NCI-H526 treated with DMSO at 0.1 percent for 48 hours (cell line): ENCODE results near the gene TRNAU1AP.
"Not testable (repeated sequence)": the region's sequence is repeated elsewhere in the genome, so short reads cannot be mapped to it uniquely, and the experiment has no call there.

Source experiments
- DNase-seq: peaks from one replicate; lab custom pipeline; 2025; lab: John Stamatoyannopoulos, UW

TRNAU1AP gene

GRCh38 chr1:28577052-28577678, 24.3 kb downstream of the TRNAU1AP start:
- DNase-seq = no peak

- no peak for DNase-seq
Observed at GRCh38 chr1:28577738-28578536, 25.1 kb downstream of the TRNAU1AP start.

DNA sequence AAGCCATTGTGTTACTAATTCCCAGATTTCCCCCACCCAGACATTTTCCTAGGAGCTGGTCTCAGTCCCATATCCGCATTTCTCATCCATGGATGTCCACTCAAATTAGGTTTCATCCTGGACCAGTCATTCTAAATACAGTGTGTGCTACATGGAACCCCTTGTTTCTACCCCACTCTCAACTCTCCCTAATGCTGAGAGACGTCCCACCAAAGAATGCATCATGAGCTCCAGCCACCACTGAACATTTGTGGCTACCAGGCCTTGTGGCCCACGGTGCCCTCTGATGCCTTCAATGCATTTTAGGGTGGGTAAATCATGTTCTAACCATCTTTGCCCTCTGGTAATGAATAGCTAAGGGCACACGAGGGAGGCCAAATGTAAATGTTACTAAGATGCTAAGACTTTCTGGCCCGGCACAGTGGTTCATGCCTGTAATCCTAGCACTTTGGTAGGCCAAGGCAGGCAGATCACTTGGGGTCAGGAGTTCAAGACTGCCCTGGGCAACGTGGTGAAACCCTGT, 25.9 kb downstream of the TRNAU1AP start:
- no peak for DNase-seq

DNA sequence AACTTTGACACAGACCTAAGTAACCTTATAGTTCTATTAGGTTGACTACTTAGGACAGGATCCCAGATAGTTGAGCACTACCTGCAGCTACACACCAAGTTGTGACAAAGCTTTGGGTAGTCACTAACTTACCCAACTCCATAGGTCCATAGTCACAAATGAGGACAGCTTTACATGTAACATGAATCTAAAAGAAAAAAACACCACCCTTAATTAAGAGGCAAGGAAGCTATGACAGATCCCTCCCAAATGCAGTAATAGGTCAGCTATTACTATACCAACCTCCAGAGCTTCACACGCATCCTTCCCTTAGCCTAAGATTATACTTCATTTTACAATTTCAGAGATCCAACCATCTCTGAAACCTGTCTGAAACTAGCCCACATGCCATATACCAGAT, 26.5 kb downstream of the TRNAU1AP start:
- no peak for DNase-seq

- DNase-seq = peak; percentile 49
Observed at GRCh38 chr1:28580722-28581530, 28.0 kb downstream of the TRNAU1AP start.

GRCh38 chr1:28581531-28582247, 28.8 kb downstream of the TRNAU1AP start:
- DNase-seq = peak; percentile 93

DNA sequence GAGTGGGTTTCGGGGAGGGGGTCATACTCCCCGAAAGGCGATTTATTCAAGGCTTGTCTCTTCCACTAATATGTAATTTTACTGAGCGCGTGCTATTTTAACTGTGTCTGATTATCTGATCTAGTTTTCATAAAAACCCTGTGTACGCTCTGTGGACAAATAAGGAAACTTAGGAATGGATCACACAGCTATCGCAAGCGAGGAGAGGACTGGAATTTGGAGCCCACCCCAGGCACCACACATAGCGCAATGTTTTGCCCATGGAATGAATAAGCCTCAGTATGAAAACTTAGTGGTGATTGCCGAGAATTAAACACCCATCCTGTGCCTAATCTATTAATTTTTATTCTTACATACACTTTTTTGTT, 29.3 kb downstream of the TRNAU1AP start:
- peak; percentile 23 for DNase-seq

- DNase-seq = not testable (repeated sequence)
Observed at GRCh38 chr1:28586585-28587391, 33.9 kb downstream of the TRNAU1AP start.

GRCh38 chr1:28591708-28592320, 38.9 kb downstream of the TRNAU1AP start, which contains the start of gene RAB42:
TSS of gene RAB42 (plus strand) at chr1:28592265. CDS start at chr1:28592512, 247 bp downstream.
- DNase-seq = no peak

- no peak for DNase-seq
Observed at GRCh38 chr1:28592321-28593071, 39.6 kb downstream of the TRNAU1AP start.

DNA sequence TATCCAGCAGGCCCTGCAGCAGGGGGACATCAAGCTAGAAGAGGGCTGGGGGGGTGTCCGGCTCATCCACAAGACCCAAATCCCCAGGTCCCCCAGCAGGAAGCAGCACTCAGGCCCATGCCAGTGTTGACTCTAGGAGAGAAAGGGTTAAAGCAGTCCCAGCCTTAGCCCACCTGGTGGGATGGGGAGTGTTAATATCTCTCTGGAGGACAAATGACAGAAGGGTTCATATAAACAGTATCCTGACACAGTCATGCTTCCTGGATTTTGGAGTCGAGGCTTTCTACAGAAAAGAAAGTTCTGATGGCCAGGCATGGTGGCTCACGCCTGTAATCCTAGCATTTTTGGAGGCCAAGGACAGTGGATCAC, 41.1 kb downstream of the TRNAU1AP start:
- not testable (repeated sequence) for DNase-seq

DNA sequence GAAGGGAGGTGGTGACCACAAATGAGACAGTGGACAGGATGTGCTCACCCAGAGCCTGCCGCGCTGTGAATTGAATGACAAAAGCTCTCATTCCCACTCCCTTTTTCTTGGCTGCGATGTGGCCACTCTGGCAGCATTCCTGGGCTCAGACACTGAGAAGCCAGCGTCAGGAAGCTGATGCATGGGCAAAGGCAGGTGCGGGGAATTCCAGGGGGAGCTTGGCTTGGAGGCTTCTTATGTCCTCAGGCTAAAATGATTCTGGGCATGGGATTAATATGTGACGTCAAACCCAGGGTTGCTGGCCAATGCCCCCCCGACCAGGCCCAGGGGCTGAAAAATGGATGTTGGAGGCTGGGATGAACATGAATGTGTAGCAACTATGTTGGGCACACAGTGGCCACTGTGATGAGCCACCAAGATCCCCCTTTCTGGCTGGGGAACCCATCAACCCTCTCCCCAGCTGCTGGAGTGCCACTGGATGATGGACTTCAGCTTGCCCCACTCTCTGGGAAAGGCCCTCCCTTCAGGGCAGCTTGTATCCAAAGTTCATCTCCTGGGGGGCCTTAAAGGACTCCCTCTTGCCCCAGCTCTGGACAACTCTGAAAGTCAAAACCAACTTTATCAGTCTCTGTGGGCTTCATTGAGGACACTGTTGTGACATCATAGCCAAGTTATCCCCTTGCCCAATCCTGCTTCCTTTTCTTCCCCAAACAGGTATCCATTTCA, 42.0 kb downstream of the TRNAU1AP start:
- not testable (repeated sequence) for DNase-seq

GRCh38 chr1:28595412-28596191, 42.7 kb downstream of the TRNAU1AP start:
- no peak for DNase-seq

DNA sequence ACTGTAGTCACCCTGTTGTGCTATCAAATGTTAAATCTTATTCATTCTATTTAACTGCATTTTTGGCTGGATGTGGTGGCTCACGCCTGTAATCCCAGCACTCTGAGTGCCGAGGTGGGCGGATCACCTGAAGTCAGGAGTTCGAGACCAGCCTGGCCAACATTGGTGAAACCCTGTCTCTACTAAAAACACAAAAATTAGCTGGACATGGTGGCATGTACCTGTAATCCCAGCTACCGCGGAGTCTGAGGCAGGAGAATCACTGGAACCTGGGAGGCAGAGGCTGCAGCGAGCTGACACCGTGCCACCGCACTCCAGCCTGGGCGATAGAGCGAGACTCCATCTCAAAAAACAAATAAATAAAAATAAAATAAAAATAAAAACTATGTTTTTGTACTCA, 43.4 kb downstream of the TRNAU1AP start:
- DNase-seq = not testable (repeated sequence)

- no peak for DNase-seq
Observed at GRCh38 chr1:28601696-28602095, 48.8 kb downstream of the TRNAU1AP start.

- DNase-seq = peak; percentile 45
Observed at GRCh38 chr1:28602536-28603439, 49.9 kb downstream of the TRNAU1AP start.

- DNase-seq = no peak
Observed at GRCh38 chr1:28604411-28604810, 51.5 kb downstream of the TRNAU1AP start.
